PC-3 (cell line): Measurements from ENCODE around the gene RTTN. TPM values are rescaled to one million over a fixed set of nuclear protein-coding genes. Genes with fewer than 3 reads are reported as not detected.

Experiments used
- ATAC-seq: fragments of 200-7000 bp; cut with Tn5 transposase; 2 replicates; pipeline ENCODE4 v1.9.1; 2020; ENCODE audit warnings: mild to moderate bottlenecking, moderate library complexity
- BruUV-seq: library from RNA; stranded (reverse); fragments of 400-500 nt; replicated peaks from 2 replicates; lab custom pipeline; 2021; lab: Mats Ljungman, UMichigan
- CTCF ChIA-PET: fragments of 300-600 bp; sonication (Branson Sonifier 250); formaldehyde crosslinking; loops from one replicate; lab custom pipeline; 2022; ENCODE audit warnings: antibody characterized with exemption; lab: Charles Lee
- POLR2A ChIA-PET: fragments of 300-600 bp; sonication (Branson Sonifier 250); formaldehyde crosslinking; loops from one replicate; lab custom pipeline; 2022; ENCODE audit warnings: antibody characterized with exemption; ENCODE audit not compliant: unreplicated experiment; lab: Charles Lee
- DNase-seq: peaks from one replicate; pipeline ENCODE4 v3.0.0-alpha.2; 2015
- H2AFZ ChIP-seq: fragments of 300-600 bp; sonication (generic); 2 replicates; pipeline ENCODE4 v1.6.0; 2016; ENCODE audit warnings: antibody characterized with exemption, low read length
- H3F3A ChIP-seq: fragments of 300-600 bp; sonication (generic); one replicate; pipeline ENCODE4 v1.6.0; 2017; ENCODE audit warnings: antibody characterized with exemption, low read length, control low read depth, mild to moderate bottlenecking; ENCODE audit not compliant: unreplicated experiment
- H3K27ac ChIP-seq: fragments of 300-600 bp; sonication (generic); 2 replicates; pipeline ENCODE4 v1.5.1; 2016; ENCODE audit warnings: mild to moderate bottlenecking, low read length
- H3K27me3 ChIP-seq: fragments of 300-600 bp; sonication (generic); 2 replicates; pipeline ENCODE4 v1.6.1; 2016; ENCODE audit warnings: low read length, mixed read lengths
- H3K36me3 ChIP-seq: fragments of 300-600 bp; sonication (generic); 2 replicates; pipeline ENCODE4 v1.6.1; 2016; ENCODE audit warnings: low read depth, mixed run types, low read length, mixed read lengths
- H3K4me1 ChIP-seq: fragments of 300-600 bp; sonication (generic); 2 replicates; pipeline ENCODE4 v1.5.1; 2016; ENCODE audit warnings: low read length; ENCODE audit not compliant: insufficient read depth
- H3K4me2 ChIP-seq: fragments of 300-600 bp; sonication (generic); 2 replicates; pipeline ENCODE4 v1.6.0; 2016; ENCODE audit warnings: low read length
- H3K4me3 ChIP-seq: fragments of 300-600 bp; sonication (generic); 2 replicates; pipeline ENCODE4 v1.5.1; 2016; ENCODE audit warnings: mild to moderate bottlenecking, low read length, mixed read lengths
- H3K79me2 ChIP-seq: fragments of 300-600 bp; sonication (generic); 2 replicates; pipeline ENCODE4 v1.6.1; 2017; ENCODE audit warnings: low read length, mixed read lengths
- H3K9ac ChIP-seq: fragments of 300-600 bp; sonication (generic); 2 replicates; pipeline ENCODE4 v1.6.0; 2016; ENCODE audit warnings: mild to moderate bottlenecking, low read length
- H3K9me2 ChIP-seq: fragments of 300-600 bp; sonication (generic); replicated peaks from 2 replicates; pipeline ENCODE4 v1.6.1; 2016; ENCODE audit warnings: mixed run types, low read length, mixed read lengths
- H3K9me3 ChIP-seq: fragments of 300-600 bp; sonication (generic); 2 replicates; pipeline ENCODE4 v1.6.1; 2016; ENCODE audit warnings: low read length, mixed read lengths
- H4K20me1 ChIP-seq: fragments of 300-600 bp; sonication (generic); 2 replicates; pipeline ENCODE4 v1.6.1; 2016; ENCODE audit warnings: low read length, mixed read lengths
- EZH2 ChIP-seq: fragments of 300-600 bp; sonication (generic); IDR thresholded peaks from one replicate; pipeline ENCODE4 v1.6.1; 2017; ENCODE audit warnings: antibody characterized with exemption, mild to moderate bottlenecking, low read length; ENCODE audit not compliant: unreplicated experiment
- EZH2phosphoT487 ChIP-seq: fragments of 300-600 bp; sonication (generic); IDR thresholded peaks from 2 replicates; pipeline ENCODE4 v1.6.1; 2018; ENCODE audit warnings: mild to moderate bottlenecking, antibody characterized with exemption, low read length, borderline replicate concordance
- intact Hi-C: fragments of 100-400 bp; cut with micrococcal nuclease; formaldehyde crosslinking; loops from 2 replicates; pipeline ENCODE4 v1.9.0; 2023
- total RNA-seq: library from RNA; depleted of rRNA; stranded (reverse); fragments of >200 nt; gene quantifications from 2 replicates; pipeline ENCODE4 v1.2.3, GENCODE V29; 2014
- TF ChIP-seq, protein P1 (sequence below): fragments of 300-600 bp; sonication (generic); conservative IDR thresholded peaks from 2 replicates; pipeline ENCODE4 v1.5.1; 2017; ENCODE audit warnings: antibody characterized with exemption, low read depth, mild to moderate bottlenecking, low read length

RTTN gene
- total RNA-seq, 1 experiment from 2014 or later: 24.7 TPM

DNA sequence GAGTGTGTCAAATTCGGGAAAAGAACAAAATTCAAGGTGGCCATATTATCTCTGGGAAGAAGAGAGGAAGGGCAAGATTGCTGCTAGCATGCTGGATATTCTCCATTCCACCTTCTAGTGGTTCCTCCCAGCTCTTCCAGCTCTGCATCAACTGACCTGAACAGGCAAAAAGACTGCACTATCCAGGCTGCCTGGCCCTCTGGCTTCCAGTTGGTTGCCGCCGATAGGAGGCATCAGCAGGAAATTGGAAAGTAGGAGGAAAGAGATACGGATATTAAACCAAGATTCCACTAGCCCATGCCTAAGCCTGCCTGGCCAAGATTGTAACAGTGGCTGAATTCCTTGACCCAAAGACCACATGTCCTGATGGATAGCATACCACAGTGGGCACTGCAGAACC, 1.7 kb upstream of the RTTN start:
- Histone ChIP-seq H3K4me1 (peaks cover 8% of the 10 kb centered on the region; the same call in 1 of the 2 replicates), H3K27ac (no peak overlapping the region), H3K27me3 (no peaks in the 10 kb centered on the region), H3F3A (no peaks in the 10 kb centered on the region), H3K9ac (no peak overlapping the region), H3K9me2 (no peaks in the 10 kb centered on the region), H3K36me3 (no peaks in the 10 kb centered on the region), H2AFZ (peak overlapping the region; percentile 98), H3K4me3 (no peak overlapping the region), H4K20me1 (no peaks in the 10 kb centered on the region), H3K9me3 (no peaks in the 10 kb centered on the region), H3K79me2 (peaks cover 29% of the 10 kb centered on the region), H3K4me2 (no peak overlapping the region)
- CTCF ChIA-PET: no interaction called here
- POLR2A ChIA-PET: interaction anchor here (0.6 kb wide), 1 partner anchor 29 kb away, joined by 4 read pairs; no protein-coding TSS in a partner anchor
- no peak for ATAC-seq
- intact Hi-C loops: no loop called here
- no peak for TF ChIP-seq EZH2
- TF ChIP-seq EZH2phosphoT487: no peak
- DNase-seq: no peak
- BruUV-seq: no TSS peak

DNA sequence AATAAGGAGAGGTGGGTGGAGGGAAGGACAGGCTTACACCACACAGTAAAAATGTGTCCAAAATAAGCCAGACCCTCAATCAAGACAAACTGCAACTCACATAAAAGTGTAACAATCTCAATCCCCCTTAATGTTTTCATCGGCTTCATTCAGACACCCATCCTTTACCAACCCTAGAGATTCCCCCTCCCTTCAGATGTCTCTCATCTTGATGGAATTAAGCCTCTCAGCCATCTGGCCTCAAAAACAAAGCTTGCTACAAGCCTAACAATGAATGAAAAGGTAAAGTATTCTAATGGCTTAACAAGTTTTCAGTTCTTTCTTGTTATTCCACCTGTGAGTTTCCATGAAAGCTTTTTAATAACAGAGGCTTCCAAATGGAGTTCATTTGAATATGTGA, 5.2 kb downstream of the RTTN start:
- H3K9me2 ChIP-seq: no peaks in the 10 kb centered on the region
- no peak for TF ChIP-seq EZH2phosphoT487
- no peak for TF ChIP-seq EZH2
- TF ChIP-seq, protein P1, sequence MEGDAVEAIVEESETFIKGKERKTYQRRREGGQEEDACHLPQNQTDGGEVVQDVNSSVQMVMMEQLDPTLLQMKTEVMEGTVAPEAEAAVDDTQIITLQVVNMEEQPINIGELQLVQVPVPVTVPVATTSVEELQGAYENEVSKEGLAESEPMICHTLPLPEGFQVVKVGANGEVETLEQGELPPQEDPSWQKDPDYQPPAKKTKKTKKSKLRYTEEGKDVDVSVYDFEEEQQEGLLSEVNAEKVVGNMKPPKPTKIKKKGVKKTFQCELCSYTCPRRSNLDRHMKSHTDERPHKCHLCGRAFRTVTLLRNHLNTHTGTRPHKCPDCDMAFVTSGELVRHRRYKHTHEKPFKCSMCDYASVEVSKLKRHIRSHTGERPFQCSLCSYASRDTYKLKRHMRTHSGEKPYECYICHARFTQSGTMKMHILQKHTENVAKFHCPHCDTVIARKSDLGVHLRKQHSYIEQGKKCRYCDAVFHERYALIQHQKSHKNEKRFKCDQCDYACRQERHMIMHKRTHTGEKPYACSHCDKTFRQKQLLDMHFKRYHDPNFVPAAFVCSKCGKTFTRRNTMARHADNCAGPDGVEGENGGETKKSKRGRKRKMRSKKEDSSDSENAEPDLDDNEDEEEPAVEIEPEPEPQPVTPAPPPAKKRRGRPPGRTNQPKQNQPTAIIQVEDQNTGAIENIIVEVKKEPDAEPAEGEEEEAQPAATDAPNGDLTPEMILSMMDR: no peak
- POLR2A ChIA-PET: no interaction called here
- DNase-seq: no peak
- CTCF ChIA-PET: no interaction called here
- H3K4me2 ChIP-seq: no peak overlapping the region
- H3K27me3 ChIP-seq: no peaks in the 10 kb centered on the region
- peaks cover 24% of the 10 kb centered on the region; the same call in 1 of the 2 replicates for H3K36me3 ChIP-seq
- H3F3A ChIP-seq: no peaks in the 10 kb centered on the region
- no peak overlapping the region for H3K27ac ChIP-seq
- peaks cover 14% of the 10 kb centered on the region; the same call in 1 of the 2 replicates for H3K4me1 ChIP-seq
- H4K20me1 ChIP-seq: no peaks in the 10 kb centered on the region
- no peak overlapping the region for H2AFZ ChIP-seq
- H3K79me2 ChIP-seq: peaks cover 28% of the 10 kb centered on the region
- H3K9ac ChIP-seq: no peak overlapping the region
- no peak for ATAC-seq
- no peak overlapping the region for H3K4me3 ChIP-seq
- intact Hi-C loops: no loop called here
- no TSS peak for BruUV-seq
- H3K9me3 ChIP-seq: no peaks in the 10 kb centered on the region

DNA sequence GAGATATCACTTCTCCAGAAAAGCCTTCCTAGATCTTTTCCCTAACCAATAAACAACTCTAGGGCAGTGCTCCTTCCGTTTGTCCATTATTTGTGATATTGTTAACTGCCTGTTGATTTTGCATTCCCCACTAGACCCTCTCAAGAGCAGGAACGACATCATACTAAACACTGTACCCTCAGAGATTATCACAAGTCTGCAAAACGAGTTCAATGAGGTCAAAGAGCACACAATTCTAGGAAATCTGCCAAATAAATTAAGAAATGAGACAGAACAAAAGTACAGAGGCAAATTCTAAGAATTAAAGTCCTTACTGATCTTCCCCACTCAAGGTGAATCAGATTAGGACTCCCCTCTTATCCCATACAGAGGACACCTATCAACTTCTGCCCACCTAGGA, 7.6 kb downstream of the RTTN start:
- CTCF ChIA-PET: no interaction called here
- no peak for TF ChIP-seq EZH2
- TF ChIP-seq, protein P1: no peak
- TF ChIP-seq EZH2phosphoT487: no peak
- intact Hi-C loops: loop anchor here (2.0 kb wide), 3 partner anchors 45 to 187 kb away; no protein-coding TSS in a partner anchor
- peaks cover 7% of the 10 kb centered on the region; the same call in 1 of the 2 replicates for H3K4me1 ChIP-seq
- H2AFZ ChIP-seq: no peak overlapping the region
- no peaks in the 10 kb centered on the region for H3K9me3 ChIP-seq
- peaks cover 5% of the 10 kb centered on the region; the same call in 1 of the 2 replicates for H3K79me2 ChIP-seq
- no peaks in the 10 kb centered on the region for H4K20me1 ChIP-seq
- no peak overlapping the region for H3K4me3 ChIP-seq
- H3K36me3 ChIP-seq: peaks cover 42% of the 10 kb centered on the region
- H3K9ac ChIP-seq: no peak overlapping the region
- POLR2A ChIA-PET: interaction anchor here (0.6 kb wide), 1 partner anchor 253 kb away, joined by 7 read pairs; no protein-coding TSS in a partner anchor
- no TSS peak for BruUV-seq
- DNase-seq (no peak), ATAC-seq (no peak)
- no peaks in the 10 kb centered on the region for H3K9me2 ChIP-seq
- no peaks in the 10 kb centered on the region for H3K27me3 ChIP-seq
- H3K27ac ChIP-seq: no peak overlapping the region
- H3K4me2 ChIP-seq: no peak overlapping the region
- no peaks in the 10 kb centered on the region for H3F3A ChIP-seq
